Hepatocyte (in vitro differentiated cells): Measurements from ENCODE around the gene RAB11B.

Source experiments
- EZH2 ChIP-seq: fragments of 200-600 bp; sonication (generic); IDR thresholded peaks from 2 replicates; pipeline ENCODE4 v1.6.1; 2016; ENCODE audit warnings: antibody characterized with exemption, mild to moderate bottlenecking, borderline replicate concordance
- TF ChIP-seq, protein P1 (sequence below): fragments of 200-600 bp; sonication (generic); IDR thresholded peaks from 2 replicates; pipeline ENCODE4 v1.5.1; 2016; ENCODE audit warnings: antibody characterized with exemption, mild to moderate bottlenecking; ENCODE audit not compliant: poor library complexity

DNA sequence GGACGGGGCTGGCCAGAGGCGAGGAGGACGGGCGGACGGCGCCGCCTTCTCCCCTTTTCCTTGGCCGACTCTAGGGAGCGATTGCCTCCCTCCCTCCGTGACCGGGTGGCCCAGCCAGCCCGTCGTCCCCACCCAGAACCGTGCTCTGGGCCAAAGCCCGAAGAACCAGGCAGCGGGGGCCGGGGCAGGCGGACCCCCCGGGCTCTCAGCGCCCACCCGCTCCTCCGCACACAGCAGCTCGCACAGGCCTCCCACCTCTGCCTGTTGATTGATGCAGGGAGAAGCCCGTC is 13.6 kb downstream of the RAB11B start:
- TF ChIP-seq, protein P1, sequence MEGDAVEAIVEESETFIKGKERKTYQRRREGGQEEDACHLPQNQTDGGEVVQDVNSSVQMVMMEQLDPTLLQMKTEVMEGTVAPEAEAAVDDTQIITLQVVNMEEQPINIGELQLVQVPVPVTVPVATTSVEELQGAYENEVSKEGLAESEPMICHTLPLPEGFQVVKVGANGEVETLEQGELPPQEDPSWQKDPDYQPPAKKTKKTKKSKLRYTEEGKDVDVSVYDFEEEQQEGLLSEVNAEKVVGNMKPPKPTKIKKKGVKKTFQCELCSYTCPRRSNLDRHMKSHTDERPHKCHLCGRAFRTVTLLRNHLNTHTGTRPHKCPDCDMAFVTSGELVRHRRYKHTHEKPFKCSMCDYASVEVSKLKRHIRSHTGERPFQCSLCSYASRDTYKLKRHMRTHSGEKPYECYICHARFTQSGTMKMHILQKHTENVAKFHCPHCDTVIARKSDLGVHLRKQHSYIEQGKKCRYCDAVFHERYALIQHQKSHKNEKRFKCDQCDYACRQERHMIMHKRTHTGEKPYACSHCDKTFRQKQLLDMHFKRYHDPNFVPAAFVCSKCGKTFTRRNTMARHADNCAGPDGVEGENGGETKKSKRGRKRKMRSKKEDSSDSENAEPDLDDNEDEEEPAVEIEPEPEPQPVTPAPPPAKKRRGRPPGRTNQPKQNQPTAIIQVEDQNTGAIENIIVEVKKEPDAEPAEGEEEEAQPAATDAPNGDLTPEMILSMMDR, result no peak
- no peak for TF ChIP-seq EZH2
